BLaER1 (cell line): ENCODE measurements around the gene PWWP2B.

Experiments used
- H3K27ac ChIP-seq: shearing (Covaris generic); formaldehyde crosslinking; 2 replicates; pipeline ENCODE4 v1.8.1; 2022
- H3K27me3 ChIP-seq: shearing (Covaris generic); formaldehyde crosslinking; 2 replicates; pipeline ENCODE4 v1.8.1; 2022
- H3K36me3 ChIP-seq: shearing (Covaris generic); formaldehyde crosslinking; 2 replicates; pipeline ENCODE4 v1.8.1; 2022
- H3K4me1 ChIP-seq: shearing (Covaris generic); formaldehyde crosslinking; 2 replicates; pipeline ENCODE4 v1.8.1; 2022
- H3K4me2 ChIP-seq: shearing (Covaris generic); formaldehyde crosslinking; 2 replicates; pipeline ENCODE4 v1.8.1; 2022
- H3K4me3 ChIP-seq: shearing (Covaris generic); formaldehyde crosslinking; 2 replicates; pipeline ENCODE4 v1.8.1; 2022
- H3K9ac ChIP-seq: shearing (Covaris generic); formaldehyde crosslinking; 2 replicates; pipeline ENCODE4 v1.8.1; 2022
- H3K9me3 ChIP-seq: shearing (Covaris generic); formaldehyde crosslinking; 2 replicates; pipeline ENCODE4 v1.8.1; 2022
- H4K20me1 ChIP-seq: shearing (Covaris generic); formaldehyde crosslinking; 2 replicates; pipeline ENCODE4 v1.8.1; 2022
- Cebpa-rat ChIP-seq: shearing (Covaris generic); IDR thresholded peaks from 2 replicates; pipeline ENCODE4 v1.8.1; 2022

Gene PWWP2B

GRCh38 chr10:132410779-132411532 is 14.0 kb downstream of the PWWP2B start:
- Histone ChIP-seq H3K27me3 (peaks cover 4% of the 10 kb centered on the region; the same call in 1 of the 2 replicates), H4K20me1 (peaks cover 70% of the 10 kb centered on the region), H3K36me3 (peaks cover 5% of the 10 kb centered on the region), H3K4me2 (peak overlapping the region; percentile 91), H3K27ac (peak overlapping the region; percentile 23), H3K4me1 (peaks cover 99% of the 10 kb centered on the region), H3K4me3 (no peak overlapping the region; the same call in 1 of the 2 replicates), H3K9me3 (no peaks in the 10 kb centered on the region), H3K9ac (0 out of 2 replicates have a peak overlapping the region, but pooled peaks have one; percentile 44)
- TF ChIP-seq Cebpa-rat, result no peak

GRCh38 chr10:132411561-132412253 is 14.7 kb downstream of the PWWP2B start:
- Histone ChIP-seq H3K4me2 (peak overlapping the region; percentile 91), H3K4me1 (peaks cover 99% of the 10 kb centered on the region), H3K27ac (peak overlapping the region; percentile 23; the same call in 1 of the 2 replicates), H3K9me3 (no peaks in the 10 kb centered on the region), H3K27me3 (peaks cover 4% of the 10 kb centered on the region; the same call in 1 of the 2 replicates), H3K4me3 (no peak overlapping the region; the same call in 1 of the 2 replicates), H3K9ac (0 out of 2 replicates have a peak overlapping the region, but pooled peaks have one; percentile 44), H3K36me3 (no peaks in the 10 kb centered on the region; the same call in 1 of the 2 replicates), H4K20me1 (peaks cover 78% of the 10 kb centered on the region)
- TF ChIP-seq Cebpa-rat, result no peak

GRCh38 chr10:132412316-132413192 is 15.6 kb downstream of the PWWP2B start:
- Histone ChIP-seq H4K20me1 (peaks cover 80% of the 10 kb centered on the region), H3K9me3 (no peaks in the 10 kb centered on the region), H3K27me3 (peaks cover 4% of the 10 kb centered on the region; the same call in 1 of the 2 replicates), H3K9ac (no peak overlapping the region), H3K36me3 (no peaks in the 10 kb centered on the region; the same call in 1 of the 2 replicates), H3K4me3 (no peak overlapping the region), H3K4me2 (peak overlapping the region; percentile 91), H3K27ac (no peak overlapping the region), H3K4me1 (peaks cover 99% of the 10 kb centered on the region)
- no peak for TF ChIP-seq Cebpa-rat

- peaks cover 99% of the 10 kb centered on the region for H3K4me1 ChIP-seq
- H3K36me3 ChIP-seq, result no peaks in the 10 kb centered on the region; the same call in 1 of the 2 replicates
- no peak overlapping the region; the same call in 1 of the 2 replicates for H3K27ac ChIP-seq
- H3K9me3 ChIP-seq, result no peaks in the 10 kb centered on the region
- no peak overlapping the region for H3K4me3 ChIP-seq
- TF ChIP-seq Cebpa-rat, result no peak
- peaks cover 4% of the 10 kb centered on the region; the same call in 1 of the 2 replicates for H3K27me3 ChIP-seq
- H3K4me2 ChIP-seq, result peak overlapping the region; percentile 91
- H3K9ac ChIP-seq, result peak overlapping the region; percentile 48
- peaks cover 74% of the 10 kb centered on the region for H4K20me1 ChIP-seq
Observed at GRCh38 chr10:132413226-132414205, 16.5 kb downstream of the PWWP2B start.

- no peak overlapping the region for H3K27ac ChIP-seq
- no peak for TF ChIP-seq Cebpa-rat
- H3K4me3 ChIP-seq, result no peak overlapping the region
- H4K20me1 ChIP-seq, result peaks cover 64% of the 10 kb centered on the region
- H3K9me3 ChIP-seq, result no peaks in the 10 kb centered on the region
- H3K27me3 ChIP-seq, result peaks cover 4% of the 10 kb centered on the region; the same call in 1 of the 2 replicates
- H3K4me1 ChIP-seq, result peaks cover 98% of the 10 kb centered on the region
- H3K36me3 ChIP-seq, result no peaks in the 10 kb centered on the region; the same call in 1 of the 2 replicates
- H3K9ac ChIP-seq, result no peak overlapping the region
- peak overlapping the region; percentile 91 for H3K4me2 ChIP-seq
Observed at GRCh38 chr10:132414402-132415016, 17.5 kb downstream of the PWWP2B start.

GRCh38 chr10:132415255-132415654 is 18.3 kb downstream of the PWWP2B start:
- peak overlapping the region; percentile 91 for H3K4me2 ChIP-seq
- no peak for TF ChIP-seq Cebpa-rat
- H3K27ac ChIP-seq, result no peak overlapping the region

GRCh38 chr10:132415956-132416355 is 19.0 kb downstream of the PWWP2B start:
- H3K9ac ChIP-seq, result 0 out of 2 replicates have a peak overlapping the region, but pooled peaks have one; percentile 10
- H3K27me3 ChIP-seq, result peaks cover 4% of the 10 kb centered on the region; the same call in 1 of the 2 replicates
- TF ChIP-seq Cebpa-rat, result no peak
- peaks cover 49% of the 10 kb centered on the region for H4K20me1 ChIP-seq
- no peaks in the 10 kb centered on the region for H3K9me3 ChIP-seq
- peak overlapping the region; percentile 87 for H3K4me2 ChIP-seq
- no peak overlapping the region for H3K4me3 ChIP-seq
- H3K27ac ChIP-seq, result 0 out of 2 replicates have a peak overlapping the region, but pooled peaks have one; percentile 74
- H3K4me1 ChIP-seq, result peaks cover 98% of the 10 kb centered on the region
- no peaks in the 10 kb centered on the region; the same call in 1 of the 2 replicates for H3K36me3 ChIP-seq

More at GRCh38 chr10:132415255-132415654, 18.3 kb downstream of the PWWP2B start:
- no peaks in the 10 kb centered on the region; the same call in 1 of the 2 replicates for H3K36me3 ChIP-seq
- peaks cover 98% of the 10 kb centered on the region for H3K4me1 ChIP-seq
- H3K27me3 ChIP-seq, result peaks cover 4% of the 10 kb centered on the region; the same call in 1 of the 2 replicates
- H3K4me3 ChIP-seq, result no peak overlapping the region
- no peaks in the 10 kb centered on the region for H3K9me3 ChIP-seq
- H4K20me1 ChIP-seq, result peaks cover 56% of the 10 kb centered on the region
- no peak overlapping the region for H3K9ac ChIP-seq
